KG1 (cell line): ENCODE measurements around the gene CHRNA4.
"Not testable (repeated sequence)": the region's sequence is repeated elsewhere in the genome, so short reads cannot be mapped to it uniquely, and the experiment has no call there.

Experiments used
- DNase-seq: peaks from one replicate; lab custom pipeline; 2025; lab: John Stamatoyannopoulos, UW

CHRNA4 gene

GRCh38 chr20:63308218-63308911 lies 52.8 kb downstream of the CHRNA4 start:
- DNase-seq: no peak

GRCh38 chr20:63307538-63308217 lies 53.5 kb downstream of the CHRNA4 start:
- DNase-seq: no peak

DNA sequence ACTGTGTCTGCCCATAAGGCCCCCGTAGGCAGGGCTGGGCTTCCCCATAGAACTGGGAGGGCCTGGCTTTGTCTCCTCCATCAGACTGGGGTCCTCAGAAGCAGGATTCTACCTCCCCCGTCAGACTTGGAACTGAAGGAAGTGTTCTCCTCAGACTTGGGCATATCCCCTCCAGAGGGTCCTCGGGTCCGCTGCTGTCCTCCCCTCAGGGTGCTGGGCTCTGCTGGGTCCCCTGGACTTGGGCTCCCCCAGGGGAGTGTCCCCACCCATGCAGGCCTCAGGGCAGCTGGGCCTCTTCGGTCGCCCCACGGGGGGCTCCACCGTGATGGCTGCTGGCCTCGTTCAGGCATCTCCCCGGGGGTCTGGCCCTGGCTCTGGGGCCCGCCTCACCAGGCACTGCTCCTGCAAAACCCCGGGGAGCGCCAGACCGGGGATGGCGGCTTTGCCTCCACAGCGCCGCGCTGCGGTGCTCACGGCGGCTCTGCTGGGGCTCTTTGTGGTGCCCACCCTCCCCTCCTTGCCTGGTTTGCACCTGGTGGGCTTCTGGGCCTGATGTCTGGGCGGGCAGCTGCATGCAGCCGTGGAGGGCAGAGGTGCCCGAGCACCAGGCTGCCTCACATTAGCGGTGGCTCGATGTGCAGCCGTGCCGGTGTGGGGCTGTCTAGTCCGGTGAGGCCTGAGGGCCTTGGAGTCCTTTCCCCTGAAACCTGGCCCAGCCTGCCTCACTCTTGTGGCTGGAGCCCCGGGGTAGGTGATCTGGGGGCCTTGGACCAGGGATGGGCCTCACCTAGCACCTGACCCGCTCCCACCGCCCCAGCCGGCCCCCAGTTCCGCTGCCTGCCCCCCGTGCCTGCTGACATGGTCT lies 54.2 kb downstream of the CHRNA4 start:
- DNase-seq: no peak

DNA sequence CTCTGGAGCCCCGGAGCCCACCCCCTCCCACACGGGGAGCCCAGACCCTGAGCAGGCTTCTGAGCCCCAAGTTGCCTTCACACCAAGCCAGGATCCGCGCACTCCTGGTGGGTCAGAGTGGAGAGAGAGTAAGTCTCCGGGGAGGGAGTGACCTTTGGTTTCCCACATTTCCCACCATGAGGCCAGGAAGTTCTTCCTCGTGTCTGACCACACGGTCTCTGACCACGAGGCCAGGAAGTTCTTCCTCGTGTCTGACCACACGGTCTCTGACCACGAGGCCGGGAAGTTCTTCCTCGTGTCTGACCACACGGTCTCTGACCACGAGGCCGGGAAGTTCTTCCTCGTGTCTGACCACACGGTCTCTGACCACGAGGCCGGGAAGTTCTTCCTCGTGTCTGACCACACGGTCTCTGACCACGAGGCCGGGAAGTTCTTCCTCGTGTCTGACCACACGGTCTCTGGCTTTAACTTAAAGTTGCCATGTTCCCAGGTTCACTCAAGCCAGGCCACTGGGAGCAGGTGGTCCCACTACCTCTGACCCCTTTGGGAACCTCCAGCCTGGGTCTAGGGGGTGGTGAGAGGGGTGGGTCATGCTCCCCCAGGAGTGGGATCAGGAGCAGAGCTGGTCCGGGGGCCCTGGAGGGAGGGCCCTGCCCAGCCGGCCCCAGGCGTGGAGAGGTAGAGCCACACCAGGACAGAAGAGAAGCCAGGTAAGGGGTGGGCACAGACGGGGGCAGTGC lies 55.0 kb downstream of the CHRNA4 start:
- DNase-seq: not testable (repeated sequence)

GRCh38 chr20:63305393-63305792 lies 55.8 kb downstream of the CHRNA4 start:
- no peak for DNase-seq

GRCh38 chr20:63303095-63303666 lies 58.0 kb downstream of the CHRNA4 start:
- no peak for DNase-seq

DNA sequence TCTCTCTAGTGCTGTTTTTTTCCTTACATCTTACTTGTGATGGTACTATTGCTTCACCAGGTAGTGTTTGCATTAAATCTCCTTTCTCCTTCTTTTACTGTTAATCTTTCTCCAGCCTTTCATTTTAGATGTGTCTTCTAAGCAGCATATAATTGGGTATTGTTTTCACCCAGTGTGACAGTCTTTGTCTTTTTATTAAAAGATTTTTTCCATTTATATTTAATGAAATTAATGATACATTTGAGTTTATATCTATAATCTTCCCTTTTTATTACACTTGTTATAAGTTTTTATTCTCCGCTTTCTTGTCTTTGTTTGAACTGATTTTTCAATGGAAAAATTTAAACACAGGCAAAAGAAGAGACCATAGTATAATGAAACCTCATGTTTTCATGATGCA lies 59.5 kb downstream of the CHRNA4 start:
- DNase-seq: no peak

DNA sequence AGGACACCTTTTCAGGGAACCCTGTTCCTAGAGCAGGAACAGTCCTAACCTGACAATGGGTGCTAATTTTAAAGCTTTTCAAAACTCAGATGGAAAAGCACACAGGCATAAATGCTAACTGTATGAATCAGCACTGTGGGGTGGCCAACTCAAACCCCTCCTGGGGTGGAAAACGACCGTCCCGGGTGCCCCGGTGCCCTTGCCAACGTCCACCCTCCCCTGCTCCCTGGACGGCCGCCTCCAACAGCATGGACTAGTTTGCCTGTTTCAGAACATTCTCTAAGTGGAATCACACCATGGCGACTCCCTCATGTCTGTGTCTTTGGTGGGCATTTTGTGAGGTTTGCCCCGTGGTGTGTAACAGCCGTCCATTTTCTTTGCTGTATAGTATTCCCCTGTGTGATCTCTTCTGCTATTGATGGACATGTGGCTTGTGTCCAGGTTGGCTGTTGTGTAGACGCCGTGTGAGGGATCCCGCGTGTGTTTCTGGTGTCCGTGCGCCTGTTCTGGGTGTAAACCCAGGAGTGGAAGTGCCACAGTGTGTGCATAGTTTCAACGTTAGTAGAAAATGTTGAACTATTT lies 62.3 kb downstream of the CHRNA4 start:
- DNase-seq: no peak

DNA sequence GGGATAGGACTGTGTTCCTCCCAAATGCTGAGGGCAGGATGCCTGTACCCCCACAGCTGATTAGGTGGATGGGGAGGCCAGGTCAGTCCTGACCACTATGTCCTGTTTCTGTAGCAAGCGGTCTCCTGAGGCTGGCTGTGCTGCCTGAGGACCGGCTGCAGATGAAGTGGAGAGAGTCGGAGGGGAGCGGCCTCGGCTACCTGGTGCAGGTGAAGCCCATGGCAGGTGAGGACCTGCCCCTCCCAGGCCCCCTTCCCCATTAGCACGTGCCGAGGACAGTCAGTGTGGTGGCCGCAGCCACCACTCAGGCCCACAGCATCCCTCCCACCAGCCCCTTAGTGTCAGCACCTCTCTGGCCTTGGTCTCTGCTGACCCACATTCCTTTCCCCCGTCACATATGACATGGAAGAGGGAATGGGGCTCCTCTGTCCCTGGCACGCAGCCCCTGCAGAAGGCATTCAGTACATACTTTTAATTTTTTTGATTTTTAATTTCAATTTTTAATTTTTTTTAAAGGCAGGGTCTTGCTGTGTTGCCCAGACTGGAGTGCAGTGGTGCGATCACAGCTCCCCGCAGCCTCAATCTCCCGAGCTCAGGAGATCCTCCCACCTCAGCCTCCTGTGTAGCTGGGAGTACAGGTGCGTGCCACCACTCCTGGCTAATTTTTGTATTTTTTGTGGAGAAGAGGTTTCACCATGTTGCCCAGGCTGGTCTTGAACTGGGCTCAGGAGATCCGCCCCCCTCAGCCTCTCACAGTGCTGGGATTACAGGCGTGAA lies 63.2 kb downstream of the CHRNA4 start:
- DNase-seq: no peak

- no peak for DNase-seq
These were observed 63.8 kb downstream of the CHRNA4 start for GRCh38 chr20:63297371-63297781.

- DNase-seq: no peak
These were observed 64.4 kb downstream of the CHRNA4 start for GRCh38 chr20:63296531-63297299.

- DNase-seq: no peak
These were observed 65.3 kb downstream of the CHRNA4 start for GRCh38 chr20:63295846-63296245.

- no peak for DNase-seq
These were observed 65.7 kb downstream of the CHRNA4 start for GRCh38 chr20:63295422-63295821.

- DNase-seq: no peak
These were observed 66.1 kb downstream of the CHRNA4 start for GRCh38 chr20:63295018-63295417.

- no peak for DNase-seq
These were observed 66.6 kb downstream of the CHRNA4 start for GRCh38 chr20:63294536-63294900.

DNA sequence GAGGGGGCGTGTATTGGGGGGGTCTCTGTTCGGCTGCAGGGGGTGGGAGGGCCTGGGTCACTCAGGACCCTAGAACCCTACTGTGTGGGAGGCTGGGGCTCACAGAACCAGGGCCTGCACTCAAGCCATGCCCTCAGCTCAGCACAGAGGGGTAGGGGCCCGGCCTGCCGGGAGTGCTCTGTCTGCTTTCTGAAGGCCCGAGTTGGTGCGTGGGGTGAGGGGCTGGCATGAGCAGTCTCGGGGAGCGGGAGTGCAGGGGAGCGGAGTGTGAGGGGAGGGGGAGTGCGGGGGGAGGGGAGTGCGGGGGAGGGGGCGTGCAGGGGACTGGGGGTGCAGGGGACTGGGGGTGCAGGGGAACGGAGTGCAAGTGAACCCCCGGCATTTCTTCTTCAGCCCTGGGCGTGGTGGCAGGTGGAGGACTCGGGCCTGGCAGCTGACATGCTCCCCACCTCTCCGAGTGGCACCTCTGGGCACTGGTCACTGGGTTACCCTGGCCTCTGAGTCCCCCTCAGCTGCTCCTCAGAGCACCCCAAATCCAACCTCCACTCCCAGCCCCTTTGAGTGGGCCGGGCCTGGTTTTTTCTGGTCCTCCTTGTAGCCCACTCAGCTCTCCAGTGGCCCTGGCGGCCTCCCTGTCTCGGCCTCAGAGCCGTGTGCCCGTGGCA lies 67.1 kb downstream of the CHRNA4 start:
- no peak for DNase-seq

DNA sequence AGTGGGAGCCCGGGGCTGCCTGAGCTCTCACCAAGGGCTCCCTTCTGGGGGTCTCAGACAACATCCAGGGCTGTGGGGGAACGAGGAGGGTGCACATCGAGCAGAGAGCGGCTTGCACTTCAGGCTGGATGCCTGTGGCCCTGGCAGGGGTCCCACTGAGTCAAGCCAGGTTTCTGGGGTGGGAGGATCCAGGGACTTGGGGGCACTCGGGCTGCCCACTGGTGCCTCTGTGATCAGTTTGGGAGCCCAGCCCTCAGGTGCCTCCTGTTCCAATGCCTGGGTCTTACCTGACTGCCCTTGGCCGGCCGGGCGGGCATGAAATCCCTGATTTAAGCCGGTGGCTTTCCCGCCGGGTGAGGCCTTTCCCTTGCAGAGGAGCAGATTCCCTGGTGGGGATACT lies 67.7 kb downstream of the CHRNA4 start:
- DNase-seq: no peak
